Measurements from ENCODE around the gene SENP1.
A peak's percentile ranks its signal among the peaks of the same experiment; 100 is the strongest.

Gene SENP1

GRCh38 chr12:48001505-48002413 is 104.1 kb downstream of the SENP1 start:
- Histone ChIP-seq H3K36me3 (ENCODE audit: control insufficient read depth, low read depth, low read length) (no peaks in the 10 kb centered on the region), H3K9me3 (ENCODE audit: control insufficient read depth, low read depth, low read length) (no peaks in the 10 kb centered on the region), H3K9ac (ENCODE audit: low read length) (no peak overlapping the region), H3K4me1 (ENCODE audit: control insufficient read depth, low read depth, low read length) (peaks cover 33% of the 10 kb centered on the region), H3K4me3 (ENCODE audit: low read length) (peak overlapping the region; percentile 66), H3K27ac (ENCODE audit: low read length) (no peak overlapping the region), H3K27me3 (ENCODE audit: control insufficient read depth, insufficient read depth, low read length) (peaks cover 100% of the 10 kb centered on the region)

GRCh38 chr12:48000878-48001504 is 104.9 kb downstream of the SENP1 start:
- peaks cover 99% of the 10 kb centered on the region for H3K27me3 ChIP-seq (ENCODE audit: control insufficient read depth, insufficient read depth, low read length)
- H3K4me1 ChIP-seq (ENCODE audit: control insufficient read depth, low read depth, low read length), result peaks cover 33% of the 10 kb centered on the region
- H3K9me3 ChIP-seq (ENCODE audit: control insufficient read depth, low read depth, low read length), result no peaks in the 10 kb centered on the region
- H3K4me3 ChIP-seq (ENCODE audit: low read length), result peak overlapping the region; percentile 66
- H3K27ac ChIP-seq (ENCODE audit: low read length), result no peak overlapping the region
- no peak overlapping the region for H3K9ac ChIP-seq (ENCODE audit: low read length)
- no peaks in the 10 kb centered on the region for H3K36me3 ChIP-seq (ENCODE audit: control insufficient read depth, low read depth, low read length)

DNA sequence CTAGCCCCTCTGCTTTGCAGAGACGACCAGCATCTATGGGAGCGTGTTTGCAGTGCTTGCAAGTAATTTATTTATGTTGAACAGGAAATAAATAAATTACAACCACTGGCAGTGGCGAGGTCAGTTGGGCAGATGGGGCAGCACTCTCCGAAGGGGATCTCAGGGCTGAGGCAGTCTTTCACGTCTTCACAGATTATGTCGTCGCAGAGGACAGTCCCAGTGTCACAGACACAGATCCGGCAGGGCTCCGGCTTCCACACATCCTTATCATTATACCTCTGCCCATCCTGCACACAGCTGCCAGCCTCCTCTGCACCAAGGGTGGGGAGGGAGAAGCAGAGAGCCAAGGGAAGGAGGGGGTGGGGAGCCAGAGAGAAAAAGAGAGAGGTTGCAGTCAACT is 106.1 kb downstream of the SENP1 start:
- H3K36me3 ChIP-seq (ENCODE audit: control insufficient read depth, low read depth, low read length), result no peaks in the 10 kb centered on the region
- H3K4me3 ChIP-seq (ENCODE audit: low read length), result no peak overlapping the region
- peaks cover 30% of the 10 kb centered on the region for H3K4me1 ChIP-seq (ENCODE audit: control insufficient read depth, low read depth, low read length)
- no peaks in the 10 kb centered on the region for H3K9me3 ChIP-seq (ENCODE audit: control insufficient read depth, low read depth, low read length)
- no peak overlapping the region for H3K9ac ChIP-seq (ENCODE audit: low read length)
- H3K27ac ChIP-seq (ENCODE audit: low read length), result no peak overlapping the region
- H3K27me3 ChIP-seq (ENCODE audit: control insufficient read depth, insufficient read depth, low read length), result peaks cover 87% of the 10 kb centered on the region

DNA sequence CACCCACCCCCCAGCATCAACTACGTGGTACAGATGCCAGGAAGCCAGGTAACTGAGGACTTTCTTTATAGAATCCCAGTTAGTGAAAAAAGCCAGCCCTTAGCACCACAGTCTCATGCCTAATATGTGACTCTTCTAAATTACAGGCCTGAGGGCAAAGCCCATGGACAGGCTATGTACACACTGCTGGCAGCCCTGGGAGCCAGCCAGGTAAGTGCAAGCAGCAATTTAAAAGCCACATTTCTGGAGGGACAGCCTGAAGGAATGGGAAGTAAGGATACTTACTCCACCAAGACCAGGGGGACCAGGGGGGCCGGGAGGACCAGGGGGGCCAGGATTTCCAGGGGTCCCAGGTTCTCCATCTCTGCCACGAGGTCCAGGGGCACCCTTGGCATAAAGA is 108.6 kb downstream of the SENP1 start:
- Histone ChIP-seq H3K9me3 (ENCODE audit: control insufficient read depth, low read depth, low read length) (no peaks in the 10 kb centered on the region), H3K36me3 (ENCODE audit: control insufficient read depth, low read depth, low read length) (no peaks in the 10 kb centered on the region), H3K27ac (ENCODE audit: low read length) (no peak overlapping the region), H3K4me1 (ENCODE audit: control insufficient read depth, low read depth, low read length) (peaks cover 13% of the 10 kb centered on the region), H3K9ac (ENCODE audit: low read length) (no peak overlapping the region), H3K27me3 (ENCODE audit: control insufficient read depth, insufficient read depth, low read length) (peaks cover 66% of the 10 kb centered on the region), H3K4me3 (ENCODE audit: low read length) (no peak overlapping the region)

- peaks cover 7% of the 10 kb centered on the region for H3K4me1 ChIP-seq (ENCODE audit: control insufficient read depth, low read depth, low read length)
- H3K27me3 ChIP-seq (ENCODE audit: control insufficient read depth, insufficient read depth, low read length), result peaks cover 53% of the 10 kb centered on the region
- no peaks in the 10 kb centered on the region for H3K9me3 ChIP-seq (ENCODE audit: control insufficient read depth, low read depth, low read length)
- no peak overlapping the region for H3K4me3 ChIP-seq (ENCODE audit: low read length)
- no peak overlapping the region for H3K27ac ChIP-seq (ENCODE audit: low read length)
- no peaks in the 10 kb centered on the region for H3K36me3 ChIP-seq (ENCODE audit: control insufficient read depth, low read depth, low read length)
- no peak overlapping the region for H3K9ac ChIP-seq (ENCODE audit: low read length)
Measured at GRCh38 chr12:47995981-47996401, 109.9 kb downstream of the SENP1 start.

DNA sequence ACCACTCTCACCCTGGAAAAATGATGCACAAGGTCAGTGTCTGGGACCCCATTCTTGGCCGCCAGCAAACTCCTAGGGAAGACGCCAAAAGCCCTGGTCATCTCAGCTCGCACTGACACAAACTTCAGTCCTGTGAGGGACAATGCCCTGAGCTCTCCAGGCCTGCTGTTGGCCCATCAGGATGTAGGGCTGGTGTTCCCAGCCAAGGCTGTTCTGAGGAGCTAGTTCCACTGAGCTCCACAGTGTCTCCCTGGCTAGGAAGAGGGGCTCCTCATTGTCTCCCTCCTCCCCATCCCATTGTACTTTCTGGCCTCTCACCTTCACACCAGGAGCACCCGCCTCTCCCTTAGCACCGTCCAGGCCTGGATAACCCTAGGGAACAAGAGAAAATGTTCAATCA is 112.4 kb downstream of the SENP1 start:
- Histone ChIP-seq H3K36me3 (ENCODE audit: control insufficient read depth, low read depth, low read length) (no peaks in the 10 kb centered on the region), H3K4me3 (ENCODE audit: low read length) (no peak overlapping the region), H3K9me3 (ENCODE audit: control insufficient read depth, low read depth, low read length) (no peaks in the 10 kb centered on the region), H3K27ac (ENCODE audit: low read length) (no peak overlapping the region), H3K27me3 (ENCODE audit: control insufficient read depth, insufficient read depth, low read length) (peaks cover 38% of the 10 kb centered on the region), H3K4me1 (ENCODE audit: control insufficient read depth, low read depth, low read length) (no peaks in the 10 kb centered on the region), H3K9ac (ENCODE audit: low read length) (no peak overlapping the region)
